ENCODE measurements around the gene RAB1A.

DNA sequence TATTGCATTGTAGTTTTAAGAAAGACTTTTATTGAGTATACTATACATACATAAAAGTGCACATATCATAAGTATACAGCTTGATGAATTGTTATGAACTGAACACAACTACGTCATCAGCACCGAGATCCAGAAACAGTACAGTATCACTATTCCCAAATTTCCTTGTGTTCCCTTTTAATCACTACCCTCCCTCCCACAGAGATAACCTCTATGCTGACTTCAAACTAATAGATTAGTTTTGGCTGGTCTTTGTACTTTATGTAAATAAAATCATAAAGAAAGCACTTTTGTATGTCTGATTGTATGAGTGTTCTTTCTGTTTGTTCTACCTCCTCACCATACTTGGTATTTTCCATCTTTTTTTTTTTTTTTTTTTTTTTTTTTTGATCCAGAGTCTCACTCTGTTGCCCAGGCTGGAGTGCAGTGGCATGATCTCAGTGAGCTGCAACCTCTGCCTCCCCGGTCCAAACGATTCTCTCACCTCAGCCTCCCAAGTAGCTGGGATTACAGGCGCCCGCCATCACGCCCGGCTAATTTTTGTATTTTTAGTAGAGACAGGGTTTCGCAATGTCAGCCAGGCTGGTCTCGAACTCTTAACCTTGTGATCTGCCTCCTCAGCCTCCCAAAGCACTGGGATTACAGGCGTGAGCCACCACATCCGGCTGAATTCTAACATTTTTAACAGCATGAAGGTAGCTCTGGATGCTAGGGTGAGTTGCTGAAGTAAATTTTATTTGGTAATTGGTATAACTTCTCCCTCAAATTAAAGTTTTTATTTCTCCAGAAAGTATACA, 43.3 kb upstream of the RAB1A start:
- no peak for TF ChIP-seq EZH2 (IDR thresholded peaks at IDR 0.05; ENCODE audit: low read length)
- TF ChIP-seq, protein P1, sequence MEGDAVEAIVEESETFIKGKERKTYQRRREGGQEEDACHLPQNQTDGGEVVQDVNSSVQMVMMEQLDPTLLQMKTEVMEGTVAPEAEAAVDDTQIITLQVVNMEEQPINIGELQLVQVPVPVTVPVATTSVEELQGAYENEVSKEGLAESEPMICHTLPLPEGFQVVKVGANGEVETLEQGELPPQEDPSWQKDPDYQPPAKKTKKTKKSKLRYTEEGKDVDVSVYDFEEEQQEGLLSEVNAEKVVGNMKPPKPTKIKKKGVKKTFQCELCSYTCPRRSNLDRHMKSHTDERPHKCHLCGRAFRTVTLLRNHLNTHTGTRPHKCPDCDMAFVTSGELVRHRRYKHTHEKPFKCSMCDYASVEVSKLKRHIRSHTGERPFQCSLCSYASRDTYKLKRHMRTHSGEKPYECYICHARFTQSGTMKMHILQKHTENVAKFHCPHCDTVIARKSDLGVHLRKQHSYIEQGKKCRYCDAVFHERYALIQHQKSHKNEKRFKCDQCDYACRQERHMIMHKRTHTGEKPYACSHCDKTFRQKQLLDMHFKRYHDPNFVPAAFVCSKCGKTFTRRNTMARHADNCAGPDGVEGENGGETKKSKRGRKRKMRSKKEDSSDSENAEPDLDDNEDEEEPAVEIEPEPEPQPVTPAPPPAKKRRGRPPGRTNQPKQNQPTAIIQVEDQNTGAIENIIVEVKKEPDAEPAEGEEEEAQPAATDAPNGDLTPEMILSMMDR (optimal IDR thresholded peaks at IDR 0.05 in 1 of 3, IDR thresholded peaks at IDR 0.05 in 1 of 3, conservative IDR thresholded peaks at IDR 0.05 in 1 of 3; ENCODE audit: extremely low read depth in 1 of 3, insufficient read depth in 2 of 3, low read length in 3 of 3): no peak
